ENCODE results near the gene WASHC2A.

- TF ChIP-seq CTCF (IDR thresholded peaks at IDR 0.05) = no peak
- TF ChIP-seq, protein P1, sequence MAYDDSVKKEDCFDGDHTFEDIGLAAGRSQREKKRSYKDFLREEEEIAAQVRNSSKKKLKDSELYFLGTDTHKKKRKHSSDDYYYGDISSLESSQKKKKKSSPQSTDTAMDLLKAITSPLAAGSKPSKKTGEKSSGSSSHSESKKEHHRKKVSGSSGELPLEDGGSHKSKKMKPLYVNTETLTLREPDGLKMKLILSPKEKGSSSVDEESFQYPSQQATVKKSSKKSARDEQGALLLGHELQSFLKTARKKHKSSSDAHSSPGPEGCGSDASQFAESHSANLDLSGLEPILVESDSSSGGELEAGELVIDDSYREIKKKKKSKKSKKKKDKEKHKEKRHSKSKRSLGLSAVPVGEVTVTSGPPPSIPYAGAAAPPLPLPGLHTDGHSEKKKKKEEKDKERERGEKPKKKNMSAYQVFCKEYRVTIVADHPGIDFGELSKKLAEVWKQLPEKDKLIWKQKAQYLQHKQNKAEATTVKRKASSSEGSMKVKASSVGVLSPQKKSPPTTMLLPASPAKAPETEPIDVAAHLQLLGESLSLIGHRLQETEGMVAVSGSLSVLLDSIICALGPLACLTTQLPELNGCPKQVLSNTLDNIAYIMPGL (CRISPR knock-in tag; IDR thresholded peaks at IDR 0.05) = no peak
Measured at GRCh38 chr10:50025627-50026026, 42.1 kb upstream of the WASHC2A start.

All from WTC11 (cell line).